GM12878 (cell line): ENCODE data around the gene CLCNKA. TPM values are rescaled to one million over a fixed set of nuclear protein-coding genes. Genes with fewer than 3 reads are reported as not detected.
A peak's percentile ranks its signal among the peaks of the same experiment; 100 is the strongest.

Experiments
- ATAC-seq: fragments of 200-7000 bp; cut with Tn5 transposase; 3 replicates; pipeline ENCODE4 v1.9.1; 2020; ENCODE audit warnings: mild to moderate bottlenecking, moderate library complexity
- BruUV-seq: library from RNA; stranded (reverse); fragments of 400-500 nt; replicated peaks from 2 replicates; lab custom pipeline; 2021; lab: Mats Ljungman, UMichigan
- CTCF ChIA-PET: fragments of 300-600 bp; sonication (Branson Sonifier 250); formaldehyde crosslinking; extraction: SDS; loops from one replicate; lab custom pipeline; 2021; ENCODE audit warnings: inconsistent platforms; lab: Yijun Ruan, JAX
- POLR2A ChIA-PET: fragments of 350-600 bp; formaldehyde crosslinking; extraction: SDS; loops from one replicate; lab custom pipeline; 2021; ENCODE audit warnings: inconsistent platforms; lab: Charles Lee
- RAD21 ChIA-PET: fragments of 300-600 bp; sonication (Branson Sonifier 250); formaldehyde crosslinking; loops from one replicate; lab custom pipeline; 2023; ENCODE audit warnings: antibody characterized with exemption; ENCODE audit not compliant: unreplicated experiment; lab: Charles Lee
- SMC1A ChIA-PET: fragments of 300-600 bp; sonication (Branson Sonifier 250); formaldehyde crosslinking; loops from one replicate; lab custom pipeline; 2023; ENCODE audit not compliant: unreplicated experiment, uncharacterized antibody; lab: Charles Lee
- DNase-seq: peaks from one replicate; pipeline ENCODE4 v3.0.0-alpha.2; 2011; ENCODE audit warnings: low read depth, low spot score
- FAIRE-seq: peaks from 3 replicates; lab custom pipeline; 2011; peaks lifted over from hg19 to GRCh38; lab: Jason Lieb, UNC
- H2AFZ ChIP-seq: 2 replicates; pipeline ENCODE4 v1.6.0; 2011; ENCODE audit warnings: low read depth, low read length, control low read depth; ENCODE audit not compliant: control insufficient read depth
- H3K27ac ChIP-seq: 2 replicates; pipeline ENCODE4 v1.5.1; 2011; ENCODE audit warnings: control low read depth; ENCODE audit not compliant: control insufficient read depth, insufficient read depth
- H3K27me3 ChIP-seq, 2 experiments: replicated peaks in 1 of 2; 2 replicates each; pipeline versions ENCODE4 v1.6.0 to v1.6.1; 2011; ENCODE audit warnings: low read length in 1 of 2; ENCODE audit not compliant: control insufficient read depth in 2 of 2, insufficient read depth in 2 of 2
- H3K36me3 ChIP-seq, 2 experiments: 2 replicates each; pipeline ENCODE4 v1.5.1; 2011; ENCODE audit warnings: low read length in 1 of 2; ENCODE audit not compliant: control insufficient read depth in 2 of 2, insufficient read depth in 2 of 2
- H3K4me1 ChIP-seq: 2 replicates; pipeline ENCODE4 v1.6.1; 2011; ENCODE audit warnings: mild to moderate bottlenecking, low read length, moderate library complexity, mixed read lengths; ENCODE audit not compliant: control insufficient read depth, insufficient read depth
- H3K4me2 ChIP-seq: 2 replicates; pipeline ENCODE4 v1.6.0; 2011; ENCODE audit warnings: control low read depth; ENCODE audit not compliant: control insufficient read depth, insufficient read depth
- H3K4me3 ChIP-seq: fragments of 200-600 bp; sonication (generic); 2 replicates; pipeline ENCODE4 v1.5.1; 2016
- H3K79me2 ChIP-seq: 2 replicates; pipeline ENCODE4 v1.6.0; 2011; ENCODE audit warnings: low read length; ENCODE audit not compliant: control insufficient read depth, insufficient read depth
- H3K9ac ChIP-seq: 2 replicates; pipeline ENCODE4 v1.8.0; 2011; ENCODE audit warnings: low read length, control low read depth, mixed read lengths; ENCODE audit not compliant: control insufficient read depth, insufficient read depth
- H3K9me3 ChIP-seq: replicated peaks from 3 replicates; pipeline ENCODE4 v1.5.1; 2011; ENCODE audit warnings: mild to moderate bottlenecking, low read length; ENCODE audit not compliant: control insufficient read depth, insufficient read depth
- H4K20me1 ChIP-seq: 2 replicates; pipeline ENCODE4 v1.6.0; 2011; ENCODE audit not compliant: control insufficient read depth, insufficient read depth
- JUND ChIP-seq: IDR thresholded peaks from 2 replicates; pipeline ENCODE4 v1.6.1; 2012; ENCODE audit warnings: low read depth, mild to moderate bottlenecking, low read length, improper control_type of control experiment, moderate library complexity
- MEF2A ChIP-seq: IDR thresholded peaks from 2 replicates; pipeline ENCODE4 v1.6.1; 2011; ENCODE audit warnings: low read depth, mild to moderate bottlenecking, low read length, moderate library complexity; ENCODE audit not compliant: insufficient read depth
- MTA2 ChIP-seq: fragments of 450-650 bp; IDR thresholded peaks from 2 replicates; pipeline ENCODE4 v1.6.1; 2016; ENCODE audit warnings: low read depth, mild to moderate bottlenecking, moderate library complexity
- SMAD5 ChIP-seq: IDR thresholded peaks from 2 replicates; pipeline ENCODE4 v1.6.1; 2016; ENCODE audit warnings: antibody characterized with exemption, low read depth
- TCF3 ChIP-seq: IDR thresholded peaks from 2 replicates; pipeline ENCODE4 v1.6.1; 2012; ENCODE audit warnings: low read depth, mild to moderate bottlenecking, low read length, borderline replicate concordance; ENCODE audit not compliant: insufficient read depth
- TCF7 ChIP-seq: IDR thresholded peaks from 2 replicates; pipeline ENCODE4 v1.6.1; 2014; ENCODE audit warnings: antibody characterized with exemption, borderline replicate concordance
- YY1 ChIP-seq: IDR thresholded peaks from 2 replicates; pipeline ENCODE4 v1.6.1; 2011; ENCODE audit warnings: low read depth, mild to moderate bottlenecking, low read length
- WGBS: methylation state at CpG from one replicate; pipeline ENCODE4 v1.1.6; 2016; ENCODE audit warnings: low lambda C conversion rate; ENCODE audit not compliant: insufficient replicate concordance, insufficient coverage; ENCODE audit errors: missing lambda C conversion rate; 5-methylcytosine and 5-hydroxymethylcytosine counted together
- in situ Hi-C: fragments of 300-500 bp; cut with MboI; formaldehyde crosslinking; loops from 9 replicates; pipeline ENCODE4 v1.14.3; 2018; ENCODE audit warnings: mixed read lengths
- intact Hi-C: fragments of 100-400 bp; cut with micrococcal nuclease; formaldehyde crosslinking; loops from one replicate; pipeline ENCODE4 v1.14.2; 2022; ENCODE audit not compliant: unreplicated experiment
- polyA plus RNA-seq, 11 experiments: library from polyadenylated mRNA; depleted of rRNA in 4 of 11; unstranded in 6 of 11; stranded (reverse) in 5 of 11; fragments of >200 nt; fragmentation: Nextera tagmentation in 4 of 11; fragmentation: Illumina TruSeq in 1 of 11; extraction: Ambion mirVana in 4 of 11; extraction: Trizol in 1 of 11; gene quantifications; 1 replicate in 1 of 11; 2 replicates in 10 of 11; pipeline versions ENCODE4 v1.2.1 to v1.2.3, GENCODE V29; 2011 to 2016; ENCODE audit warnings: inconsistent platforms in 2 of 11, missing spikeins in 2 of 11, low read depth in 1 of 11
- total RNA-seq, 4 experiments: library from RNA; depleted of rRNA in 3 of 4; stranded (reverse); fragments of >200 nt in 3 of 4; fragmentation: Illumina TruSeq in 1 of 4; extraction: Trizol in 1 of 4; gene quantifications; 2 replicates each; pipeline versions ENCODE4 v1.2.1 to v1.2.3, GENCODE V29; 2013 to 2021
- TF ChIP-seq, protein P1 (sequence below): fragments of 450-650 bp; formaldehyde crosslinking; IDR thresholded peaks from 2 replicates; pipeline ENCODE4 v1.4.0; 2020; ENCODE audit warnings: mild to moderate bottlenecking, moderate library complexity
- TF ChIP-seq, protein P2 (sequence below): IDR thresholded peaks from 2 replicates; pipeline ENCODE4 v1.6.1; 2011; ENCODE audit warnings: low read depth, mild to moderate bottlenecking, low read length, moderate library complexity, borderline replicate concordance; ENCODE audit errors: extremely low read depth
- TF ChIP-seq, protein P3 (sequence below): fragments of 450-650 bp; IDR thresholded peaks from 2 replicates; pipeline ENCODE4 v1.6.1; 2017; ENCODE audit warnings: low read depth, mild to moderate bottlenecking, moderate library complexity
- TF ChIP-seq, protein P4 (sequence below): fragments of 450-650 bp; IDR thresholded peaks from 2 replicates; pipeline ENCODE4 v1.6.1; 2017; ENCODE audit warnings: mild to moderate bottlenecking, moderate library complexity

CLCNKA gene
- total and polyA plus RNA-seq, 10 of the 15 experiments (the other 5 are each of a cell fraction or from before 2014, with no cell fraction given) = 0.02 to 0.15 (median 0.08) TPM; not detected in 6

DNA sequence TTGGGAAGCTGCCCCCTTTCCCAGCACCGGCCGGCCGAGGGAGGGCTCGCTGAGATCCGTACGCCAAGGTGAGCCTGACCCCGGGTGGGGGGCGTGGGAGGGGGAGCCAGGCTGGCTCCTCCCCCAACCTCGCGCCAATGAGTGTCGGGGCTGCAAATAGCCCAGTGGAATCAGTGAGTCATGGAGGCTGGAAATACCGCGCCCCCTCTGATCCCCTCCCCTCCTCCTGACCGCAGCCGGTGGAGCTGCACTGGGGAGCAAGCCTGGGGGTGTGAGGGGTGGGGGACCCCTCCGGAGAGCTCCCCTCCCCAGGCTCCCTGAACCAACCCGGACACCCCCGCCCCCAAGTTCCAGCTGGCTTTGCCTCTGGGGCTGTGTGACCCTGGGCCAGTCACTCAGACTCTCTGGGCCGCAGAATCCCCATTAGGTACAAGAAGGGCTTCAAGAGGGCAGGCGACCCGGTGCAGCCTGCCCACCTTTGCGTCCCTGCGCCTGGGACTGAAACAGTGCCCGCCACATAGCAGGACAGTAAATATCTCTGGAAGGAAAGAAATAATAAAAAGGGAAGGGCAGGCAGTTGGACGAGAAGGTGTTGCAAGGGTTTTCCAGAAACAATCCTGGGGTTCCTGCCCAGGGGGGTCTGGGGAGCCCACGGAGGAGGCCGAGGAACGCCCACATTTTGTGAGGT lies 8.5 kb upstream of the CLCNKA start (continued):
- TF ChIP-seq, protein P1, sequence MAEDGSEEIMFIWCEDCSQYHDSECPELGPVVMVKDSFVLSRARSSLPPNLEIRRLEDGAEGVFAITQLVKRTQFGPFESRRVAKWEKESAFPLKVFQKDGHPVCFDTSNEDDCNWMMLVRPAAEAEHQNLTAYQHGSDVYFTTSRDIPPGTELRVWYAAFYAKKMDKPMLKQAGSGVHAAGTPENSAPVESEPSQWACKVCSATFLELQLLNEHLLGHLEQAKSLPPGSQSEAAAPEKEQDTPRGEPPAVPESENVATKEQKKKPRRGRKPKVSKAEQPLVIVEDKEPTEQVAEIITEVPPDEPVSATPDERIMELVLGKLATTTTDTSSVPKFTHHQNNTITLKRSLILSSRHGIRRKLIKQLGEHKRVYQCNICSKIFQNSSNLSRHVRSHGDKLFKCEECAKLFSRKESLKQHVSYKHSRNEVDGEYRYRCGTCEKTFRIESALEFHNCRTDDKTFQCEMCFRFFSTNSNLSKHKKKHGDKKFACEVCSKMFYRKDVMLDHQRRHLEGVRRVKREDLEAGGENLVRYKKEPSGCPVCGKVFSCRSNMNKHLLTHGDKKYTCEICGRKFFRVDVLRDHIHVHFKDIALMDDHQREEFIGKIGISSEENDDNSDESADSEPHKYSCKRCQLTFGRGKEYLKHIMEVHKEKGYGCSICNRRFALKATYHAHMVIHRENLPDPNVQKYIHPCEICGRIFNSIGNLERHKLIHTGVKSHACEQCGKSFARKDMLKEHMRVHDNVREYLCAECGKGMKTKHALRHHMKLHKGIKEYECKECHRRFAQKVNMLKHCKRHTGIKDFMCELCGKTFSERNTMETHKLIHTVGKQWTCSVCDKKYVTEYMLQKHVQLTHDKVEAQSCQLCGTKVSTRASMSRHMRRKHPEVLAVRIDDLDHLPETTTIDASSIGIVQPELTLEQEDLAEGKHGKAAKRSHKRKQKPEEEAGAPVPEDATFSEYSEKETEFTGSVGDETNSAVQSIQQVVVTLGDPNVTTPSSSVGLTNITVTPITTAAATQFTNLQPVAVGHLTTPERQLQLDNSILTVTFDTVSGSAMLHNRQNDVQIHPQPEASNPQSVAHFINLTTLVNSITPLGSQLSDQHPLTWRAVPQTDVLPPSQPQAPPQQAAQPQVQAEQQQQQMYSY (CRISPR knock-in tag) = no peak
- TF ChIP-seq JUND (peak; percentile 57; the same call in 1 of the 2 replicates), YY1 (no peak), TCF3 (no peak)

- H3K27ac ChIP-seq = no peak overlapping the region
- intact Hi-C loops = no loop called here
Observed at GRCh38 chr1:16013908-16014258, 8.0 kb upstream of the CLCNKA start.

More at GRCh38 chr1:16013908-16014258, 8.0 kb upstream of the CLCNKA start:
- Histone ChIP-seq H3K27me3 (no peaks in the 10 kb centered on the region), H3K4me3 (no peak overlapping the region), H3K4me1 (peaks cover 33% of the 10 kb centered on the region), H3K36me3 (no peaks in the 10 kb centered on the region), H3K9ac (no peak overlapping the region), H3K4me2 (peak overlapping the region; percentile 35; the same call in 1 of the 2 replicates), H2AFZ (no peak overlapping the region), H3K9me3 (no peaks in the 10 kb centered on the region), H4K20me1 (no peaks in the 10 kb centered on the region), H3K79me2 (no peaks in the 10 kb centered on the region)
- in situ Hi-C loops = no loop called here
- FAIRE-seq = no peak
- WGBS = 16% methylated on average over 4 of the region's 4 CpGs
- ChIA-PET POLR2A (interaction anchor here (0.5 to 1.6 kb wide), 3 partner anchors 10 to 262 kb away, joined by 3 to 4 read pairs (median 3); no protein-coding TSS in a partner anchor), CTCF (interaction anchor here (0.6 to 1.9 kb wide), 5 partner anchors 8 to 199 kb away, joined by 3 to 5 read pairs (median 4); partner anchors contain the start of gene CLCNKA), RAD21 (interaction anchor here (0.8 to 1.4 kb wide), 3 partner anchors 12 to 39 kb away, joined by 3 to 5 read pairs (median 3); partner anchors contain the start of gene ZBTB17), SMC1A (interaction anchor here (1.6 kb wide), 1 partner anchor 39 kb away, joined by 6 read pairs; no protein-coding TSS in a partner anchor)
- TF ChIP-seq, protein P2, sequence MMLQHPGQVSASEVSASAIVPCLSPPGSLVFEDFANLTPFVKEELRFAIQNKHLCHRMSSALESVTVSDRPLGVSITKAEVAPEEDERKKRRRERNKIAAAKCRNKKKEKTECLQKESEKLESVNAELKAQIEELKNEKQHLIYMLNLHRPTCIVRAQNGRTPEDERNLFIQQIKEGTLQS = no peak
- TF ChIP-seq, protein P3, sequence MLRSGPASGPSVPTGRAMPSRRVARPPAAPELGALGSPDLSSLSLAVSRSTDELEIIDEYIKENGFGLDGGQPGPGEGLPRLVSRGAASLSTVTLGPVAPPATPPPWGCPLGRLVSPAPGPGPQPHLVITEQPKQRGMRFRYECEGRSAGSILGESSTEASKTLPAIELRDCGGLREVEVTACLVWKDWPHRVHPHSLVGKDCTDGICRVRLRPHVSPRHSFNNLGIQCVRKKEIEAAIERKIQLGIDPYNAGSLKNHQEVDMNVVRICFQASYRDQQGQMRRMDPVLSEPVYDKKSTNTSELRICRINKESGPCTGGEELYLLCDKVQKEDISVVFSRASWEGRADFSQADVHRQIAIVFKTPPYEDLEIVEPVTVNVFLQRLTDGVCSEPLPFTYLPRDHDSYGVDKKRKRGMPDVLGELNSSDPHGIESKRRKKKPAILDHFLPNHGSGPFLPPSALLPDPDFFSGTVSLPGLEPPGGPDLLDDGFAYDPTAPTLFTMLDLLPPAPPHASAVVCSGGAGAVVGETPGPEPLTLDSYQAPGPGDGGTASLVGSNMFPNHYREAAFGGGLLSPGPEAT = no peak
- TF ChIP-seq MEF2A (no peak), TCF7 (no peak), MTA2 (no peak), JUND (no peak), SMAD5 (no peak)
- TF ChIP-seq, protein P4, sequence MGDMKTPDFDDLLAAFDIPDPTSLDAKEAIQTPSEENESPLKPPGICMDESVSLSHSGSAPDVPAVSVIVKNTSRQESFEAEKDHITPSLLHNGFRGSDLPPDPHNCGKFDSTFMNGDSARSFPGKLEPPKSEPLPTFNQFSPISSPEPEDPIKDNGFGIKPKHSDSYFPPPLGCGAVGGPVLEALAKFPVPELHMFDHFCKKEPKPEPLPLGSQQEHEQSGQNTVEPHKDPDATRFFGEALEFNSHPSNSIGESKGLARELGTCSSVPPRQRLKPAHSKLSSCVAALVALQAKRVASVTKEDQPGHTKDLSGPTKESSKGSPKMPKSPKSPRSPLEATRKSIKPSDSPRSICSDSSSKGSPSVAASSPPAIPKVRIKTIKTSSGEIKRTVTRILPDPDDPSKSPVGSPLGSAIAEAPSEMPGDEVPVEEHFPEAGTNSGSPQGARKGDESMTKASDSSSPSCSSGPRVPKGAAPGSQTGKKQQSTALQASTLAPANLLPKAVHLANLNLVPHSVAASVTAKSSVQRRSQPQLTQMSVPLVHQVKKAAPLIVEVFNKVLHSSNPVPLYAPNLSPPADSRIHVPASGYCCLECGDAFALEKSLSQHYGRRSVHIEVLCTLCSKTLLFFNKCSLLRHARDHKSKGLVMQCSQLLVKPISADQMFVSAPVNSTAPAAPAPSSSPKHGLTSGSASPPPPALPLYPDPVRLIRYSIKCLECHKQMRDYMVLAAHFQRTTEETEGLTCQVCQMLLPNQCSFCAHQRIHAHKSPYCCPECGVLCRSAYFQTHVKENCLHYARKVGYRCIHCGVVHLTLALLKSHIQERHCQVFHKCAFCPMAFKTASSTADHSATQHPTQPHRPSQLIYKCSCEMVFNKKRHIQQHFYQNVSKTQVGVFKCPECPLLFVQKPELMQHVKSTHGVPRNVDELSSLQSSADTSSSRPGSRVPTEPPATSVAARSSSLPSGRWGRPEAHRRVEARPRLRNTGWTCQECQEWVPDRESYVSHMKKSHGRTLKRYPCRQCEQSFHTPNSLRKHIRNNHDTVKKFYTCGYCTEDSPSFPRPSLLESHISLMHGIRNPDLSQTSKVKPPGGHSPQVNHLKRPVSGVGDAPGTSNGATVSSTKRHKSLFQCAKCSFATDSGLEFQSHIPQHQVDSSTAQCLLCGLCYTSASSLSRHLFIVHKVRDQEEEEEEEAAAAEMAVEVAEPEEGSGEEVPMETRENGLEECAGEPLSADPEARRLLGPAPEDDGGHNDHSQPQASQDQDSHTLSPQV = no peak
- no peak for ATAC-seq
- no TSS peak for BruUV-seq
- DNase-seq = no peak
